Liver (tissue), 3 donors: ENCODE measurements around the gene CREBBP.

ENCODE experiments used
- NR2F2 ChIP-seq: IDR thresholded peaks from 2 replicates; pipeline ENCODE4 v1.6.1; 2016; ENCODE audit warnings: antibody characterized with exemption
- RAD21 ChIP-seq, 2 donors: IDR thresholded peaks; 2 replicates each; pipeline ENCODE4 v1.6.1; 2016; ENCODE audit warnings: antibody characterized with exemption in 2 of 2, mild to moderate bottlenecking in 2 of 2
- YY1 ChIP-seq: IDR thresholded peaks from 2 replicates; pipeline ENCODE4 v1.6.1; 2016; ENCODE audit warnings: antibody characterized with exemption, mild to moderate bottlenecking
- TF ChIP-seq, protein P1 (sequence below): fragments of 150-350 bp; IDR thresholded peaks from 2 replicates; pipeline ENCODE4 v1.5.1; 2017; ENCODE audit warnings: improper control_type of control experiment, low read depth, low read length; ENCODE audit not compliant: missing input control
- TF ChIP-seq, protein P2 (sequence below): IDR thresholded peaks from 2 replicates; pipeline ENCODE4 v1.6.1; 2016; ENCODE audit warnings: antibody characterized with exemption
- TF ChIP-seq, protein P3 (sequence below): IDR thresholded peaks from 2 replicates; pipeline ENCODE4 v1.6.1; 2016; ENCODE audit warnings: antibody characterized with exemption
- TF ChIP-seq, protein P4 (sequence below): IDR thresholded peaks from 2 replicates; pipeline ENCODE4 v1.6.1; 2016; ENCODE audit warnings: antibody characterized with exemption, mild to moderate bottlenecking
- donor health status: healthy.
- donor health status: healthy.

DNA sequence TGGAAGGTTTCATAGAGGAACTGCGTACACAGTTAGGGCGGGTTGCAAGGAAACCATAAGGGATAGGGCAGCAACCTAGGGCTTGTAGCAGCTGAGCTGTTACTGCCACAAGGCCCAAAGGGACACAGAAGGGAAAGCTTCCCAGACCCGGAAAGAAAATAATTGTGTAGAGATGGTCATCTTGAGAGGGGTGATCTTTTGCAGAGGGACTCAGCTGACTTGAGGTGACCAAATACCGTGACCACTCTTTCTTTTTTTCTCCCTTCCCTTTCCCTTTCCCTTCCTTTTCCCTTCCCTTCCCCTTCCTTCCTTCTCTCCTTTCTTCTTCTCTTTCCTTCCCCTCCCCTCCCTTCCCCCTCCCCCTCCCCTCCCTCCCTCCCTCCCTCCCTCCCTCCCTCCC, 8.5 kb upstream of the CREBBP start:
- TF ChIP-seq, protein P1, sequence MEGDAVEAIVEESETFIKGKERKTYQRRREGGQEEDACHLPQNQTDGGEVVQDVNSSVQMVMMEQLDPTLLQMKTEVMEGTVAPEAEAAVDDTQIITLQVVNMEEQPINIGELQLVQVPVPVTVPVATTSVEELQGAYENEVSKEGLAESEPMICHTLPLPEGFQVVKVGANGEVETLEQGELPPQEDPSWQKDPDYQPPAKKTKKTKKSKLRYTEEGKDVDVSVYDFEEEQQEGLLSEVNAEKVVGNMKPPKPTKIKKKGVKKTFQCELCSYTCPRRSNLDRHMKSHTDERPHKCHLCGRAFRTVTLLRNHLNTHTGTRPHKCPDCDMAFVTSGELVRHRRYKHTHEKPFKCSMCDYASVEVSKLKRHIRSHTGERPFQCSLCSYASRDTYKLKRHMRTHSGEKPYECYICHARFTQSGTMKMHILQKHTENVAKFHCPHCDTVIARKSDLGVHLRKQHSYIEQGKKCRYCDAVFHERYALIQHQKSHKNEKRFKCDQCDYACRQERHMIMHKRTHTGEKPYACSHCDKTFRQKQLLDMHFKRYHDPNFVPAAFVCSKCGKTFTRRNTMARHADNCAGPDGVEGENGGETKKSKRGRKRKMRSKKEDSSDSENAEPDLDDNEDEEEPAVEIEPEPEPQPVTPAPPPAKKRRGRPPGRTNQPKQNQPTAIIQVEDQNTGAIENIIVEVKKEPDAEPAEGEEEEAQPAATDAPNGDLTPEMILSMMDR: no peak
- TF ChIP-seq RAD21 (IDR thresholded peaks at IDR 0.05) (no peak), NR2F2 (no peak), YY1 (no peak)
- TF ChIP-seq, protein P2, sequence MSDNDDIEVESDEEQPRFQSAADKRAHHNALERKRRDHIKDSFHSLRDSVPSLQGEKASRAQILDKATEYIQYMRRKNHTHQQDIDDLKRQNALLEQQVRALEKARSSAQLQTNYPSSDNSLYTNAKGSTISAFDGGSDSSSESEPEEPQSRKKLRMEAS: no peak
- TF ChIP-seq, protein P3, sequence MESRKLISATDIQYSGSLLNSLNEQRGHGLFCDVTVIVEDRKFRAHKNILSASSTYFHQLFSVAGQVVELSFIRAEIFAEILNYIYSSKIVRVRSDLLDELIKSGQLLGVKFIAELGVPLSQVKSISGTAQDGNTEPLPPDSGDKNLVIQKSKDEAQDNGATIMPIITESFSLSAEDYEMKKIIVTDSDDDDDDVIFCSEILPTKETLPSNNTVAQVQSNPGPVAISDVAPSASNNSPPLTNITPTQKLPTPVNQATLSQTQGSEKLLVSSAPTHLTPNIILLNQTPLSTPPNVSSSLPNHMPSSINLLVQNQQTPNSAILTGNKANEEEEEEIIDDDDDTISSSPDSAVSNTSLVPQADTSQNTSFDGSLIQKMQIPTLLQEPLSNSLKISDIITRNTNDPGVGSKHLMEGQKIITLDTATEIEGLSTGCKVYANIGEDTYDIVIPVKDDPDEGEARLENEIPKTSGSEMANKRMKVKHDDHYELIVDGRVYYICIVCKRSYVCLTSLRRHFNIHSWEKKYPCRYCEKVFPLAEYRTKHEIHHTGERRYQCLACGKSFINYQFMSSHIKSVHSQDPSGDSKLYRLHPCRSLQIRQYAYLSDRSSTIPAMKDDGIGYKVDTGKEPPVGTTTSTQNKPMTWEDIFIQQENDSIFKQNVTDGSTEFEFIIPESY: no peak
- TF ChIP-seq, protein P4, sequence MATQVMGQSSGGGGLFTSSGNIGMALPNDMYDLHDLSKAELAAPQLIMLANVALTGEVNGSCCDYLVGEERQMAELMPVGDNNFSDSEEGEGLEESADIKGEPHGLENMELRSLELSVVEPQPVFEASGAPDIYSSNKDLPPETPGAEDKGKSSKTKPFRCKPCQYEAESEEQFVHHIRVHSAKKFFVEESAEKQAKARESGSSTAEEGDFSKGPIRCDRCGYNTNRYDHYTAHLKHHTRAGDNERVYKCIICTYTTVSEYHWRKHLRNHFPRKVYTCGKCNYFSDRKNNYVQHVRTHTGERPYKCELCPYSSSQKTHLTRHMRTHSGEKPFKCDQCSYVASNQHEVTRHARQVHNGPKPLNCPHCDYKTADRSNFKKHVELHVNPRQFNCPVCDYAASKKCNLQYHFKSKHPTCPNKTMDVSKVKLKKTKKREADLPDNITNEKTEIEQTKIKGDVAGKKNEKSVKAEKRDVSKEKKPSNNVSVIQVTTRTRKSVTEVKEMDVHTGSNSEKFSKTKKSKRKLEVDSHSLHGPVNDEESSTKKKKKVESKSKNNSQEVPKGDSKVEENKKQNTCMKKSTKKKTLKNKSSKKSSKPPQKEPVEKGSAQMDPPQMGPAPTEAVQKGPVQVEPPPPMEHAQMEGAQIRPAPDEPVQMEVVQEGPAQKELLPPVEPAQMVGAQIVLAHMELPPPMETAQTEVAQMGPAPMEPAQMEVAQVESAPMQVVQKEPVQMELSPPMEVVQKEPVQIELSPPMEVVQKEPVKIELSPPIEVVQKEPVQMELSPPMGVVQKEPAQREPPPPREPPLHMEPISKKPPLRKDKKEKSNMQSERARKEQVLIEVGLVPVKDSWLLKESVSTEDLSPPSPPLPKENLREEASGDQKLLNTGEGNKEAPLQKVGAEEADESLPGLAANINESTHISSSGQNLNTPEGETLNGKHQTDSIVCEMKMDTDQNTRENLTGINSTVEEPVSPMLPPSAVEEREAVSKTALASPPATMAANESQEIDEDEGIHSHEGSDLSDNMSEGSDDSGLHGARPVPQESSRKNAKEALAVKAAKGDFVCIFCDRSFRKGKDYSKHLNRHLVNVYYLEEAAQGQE: no peak
